ENCODE results near the gene ASGR1.
A peak's percentile ranks its signal among the peaks of the same experiment; 100 is the strongest.
"Not testable (repeated sequence)": the region's sequence is repeated elsewhere in the genome, so short reads cannot be mapped to it uniquely, and the experiment has no call there.

The ASGR1 gene

GRCh38 chr17:7166873-7167272 is 12.3 kb downstream of the ASGR1 start:
- no peak for DNase-seq (ENCODE audit: low read depth in 2 of 2)

- DNase-seq (ENCODE audit: low read depth in 2 of 2) = not testable (repeated sequence)
These were observed 19.6 kb downstream of the ASGR1 start for GRCh38 chr17:7159571-7159970.

- not testable (repeated sequence) for DNase-seq (ENCODE audit: low read depth in 2 of 2)
These were observed 20.7 kb downstream of the ASGR1 start for GRCh38 chr17:7158424-7158823.

GRCh38 chr17:7156342-7156940 is 22.7 kb downstream of the ASGR1 start:
- DNase-seq (ENCODE audit: low read depth in 2 of 2) = no peak

- DNase-seq (ENCODE audit: low read depth in 2 of 2) = no peak
These were observed 31.4 kb downstream of the ASGR1 start for GRCh38 chr17:7147772-7148171.

- no peak for DNase-seq (ENCODE audit: low read depth in 2 of 2)
These were observed 33.1 kb downstream of the ASGR1 start for GRCh38 chr17:7146115-7146514.

- DNase-seq (ENCODE audit: low read depth in 2 of 2) = no peak
These were observed 35.0 kb downstream of the ASGR1 start for GRCh38 chr17:7144213-7144612.

- no peak for DNase-seq (ENCODE audit: low read depth in 2 of 2)
These were observed 37.3 kb downstream of the ASGR1 start for GRCh38 chr17:7141824-7142223.

GRCh38 chr17:7139400-7139799 is 39.8 kb downstream of the ASGR1 start:
- DNase-seq (ENCODE audit: low read depth in 2 of 2) = no peak

GRCh38 chr17:7138800-7139381 is 40.3 kb downstream of the ASGR1 start:
- no peak for DNase-seq (ENCODE audit: low read depth in 2 of 2)

- no peak for DNase-seq (ENCODE audit: low read depth in 2 of 2)
These were observed 41.8 kb downstream of the ASGR1 start for GRCh38 chr17:7137171-7137943.

- peak; percentile 52 for DNase-seq (ENCODE audit: low read depth in 2 of 2)
These were observed 42.8 kb downstream of the ASGR1 start for GRCh38 chr17:7136266-7136877.

GRCh38 chr17:7133916-7134315 is 45.3 kb downstream of the ASGR1 start:
- no peak for DNase-seq (ENCODE audit: low read depth in 2 of 2)

- DNase-seq (ENCODE audit: low read depth in 2 of 2) = peak; percentile 39 to 67
These were observed 45.7 kb downstream of the ASGR1 start for GRCh38 chr17:7133424-7133823.

GRCh38 chr17:7132511-7133094 is 46.6 kb downstream of the ASGR1 start:
- peak in 1 of 2 donors; percentile 20 for DNase-seq (ENCODE audit: low read depth in 2 of 2)

GRCh38 chr17:7131423-7131791 is 47.8 kb downstream of the ASGR1 start:
- no peak for DNase-seq (ENCODE audit: low read depth in 2 of 2)

GRCh38 chr17:7130621-7131422 is 48.3 kb downstream of the ASGR1 start:
- no peak for DNase-seq (ENCODE audit: low read depth in 2 of 2)

GRCh38 chr17:7129311-7129710 is 49.9 kb downstream of the ASGR1 start:
- no peak for DNase-seq (ENCODE audit: low read depth in 2 of 2)

GRCh38 chr17:7128160-7128559 is 51.0 kb downstream of the ASGR1 start:
- DNase-seq (ENCODE audit: low read depth in 2 of 2) = no peak

GRCh38 chr17:7127501-7127900 is 51.7 kb downstream of the ASGR1 start:
- DNase-seq (ENCODE audit: low read depth in 2 of 2) = not testable (repeated sequence)

GRCh38 chr17:7126386-7126785 is 52.8 kb downstream of the ASGR1 start:
- not testable (repeated sequence) for DNase-seq (ENCODE audit: low read depth in 2 of 2)
